Mammary epithelial cell (primary cell): ENCODE results near the gene SBNO2.

Experiments
- EZH2 ChIP-seq: IDR thresholded peaks from 2 replicates; pipeline ENCODE4 v1.6.1; 2012; ENCODE audit warnings: low read length, inconsistent platforms, borderline replicate concordance
- TF ChIP-seq, protein P1 (sequence below), 2 donors: IDR thresholded peaks in 1 of 2; conservative IDR thresholded peaks in 1 of 2; 2 replicates each; pipeline ENCODE4 v1.5.1; 2011 to 2012; ENCODE audit warnings: inconsistent platforms in 2 of 2, low read length in 2 of 2, mild to moderate bottlenecking in 2 of 2, control low read depth in 1 of 2, low read depth in 1 of 2; ENCODE audit not compliant: insufficient read depth in 1 of 2; ENCODE audit errors: extremely low read depth in 1 of 2

DNA sequence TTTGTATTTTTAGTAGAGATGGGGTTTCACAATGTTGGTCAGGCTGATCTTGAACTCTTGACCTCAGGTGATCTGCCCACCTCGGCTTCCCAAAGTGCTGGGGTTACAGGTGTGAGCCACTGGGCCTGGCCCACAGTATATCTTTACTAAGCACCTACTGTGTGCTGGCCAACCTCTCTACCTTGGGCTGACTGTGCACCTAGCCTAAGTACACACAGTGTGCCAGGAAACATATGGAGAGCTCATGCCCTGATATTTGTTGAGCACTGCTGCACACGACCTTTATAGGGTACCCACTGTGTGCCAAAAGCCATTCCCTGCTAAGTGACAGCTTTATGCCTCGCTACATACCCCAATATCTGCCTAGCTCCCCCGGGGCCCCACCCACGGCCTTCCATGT lies 113.4 kb downstream of the SBNO2 start:
- TF ChIP-seq, protein P1, sequence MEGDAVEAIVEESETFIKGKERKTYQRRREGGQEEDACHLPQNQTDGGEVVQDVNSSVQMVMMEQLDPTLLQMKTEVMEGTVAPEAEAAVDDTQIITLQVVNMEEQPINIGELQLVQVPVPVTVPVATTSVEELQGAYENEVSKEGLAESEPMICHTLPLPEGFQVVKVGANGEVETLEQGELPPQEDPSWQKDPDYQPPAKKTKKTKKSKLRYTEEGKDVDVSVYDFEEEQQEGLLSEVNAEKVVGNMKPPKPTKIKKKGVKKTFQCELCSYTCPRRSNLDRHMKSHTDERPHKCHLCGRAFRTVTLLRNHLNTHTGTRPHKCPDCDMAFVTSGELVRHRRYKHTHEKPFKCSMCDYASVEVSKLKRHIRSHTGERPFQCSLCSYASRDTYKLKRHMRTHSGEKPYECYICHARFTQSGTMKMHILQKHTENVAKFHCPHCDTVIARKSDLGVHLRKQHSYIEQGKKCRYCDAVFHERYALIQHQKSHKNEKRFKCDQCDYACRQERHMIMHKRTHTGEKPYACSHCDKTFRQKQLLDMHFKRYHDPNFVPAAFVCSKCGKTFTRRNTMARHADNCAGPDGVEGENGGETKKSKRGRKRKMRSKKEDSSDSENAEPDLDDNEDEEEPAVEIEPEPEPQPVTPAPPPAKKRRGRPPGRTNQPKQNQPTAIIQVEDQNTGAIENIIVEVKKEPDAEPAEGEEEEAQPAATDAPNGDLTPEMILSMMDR (conservative IDR thresholded peaks at IDR 0.05 in 1 of 2, IDR thresholded peaks at IDR 0.05 in 1 of 2; ENCODE audit: extremely low read depth in 1 of 2, insufficient read depth in 1 of 2, low read depth in 1 of 2, low read length in 2 of 2): no peak
- TF ChIP-seq EZH2: no peak
